CD4-positive, alpha-beta T cell treated with Interleukin-12 subunit alpha and Interleukin-12 subunit beta, for 1 hour (primary cell): ENCODE data around the gene CPN1.

Experiments used
- DNase-seq: peaks from one replicate; pipeline ENCODE4 v3.0.0-alpha.2; 2020

The CPN1 gene

GRCh38 chr10:100075426-100076220, 6.0 kb downstream of the CPN1 start:
- DNase-seq, result no peak

GRCh38 chr10:100072514-100072913, 9.2 kb downstream of the CPN1 start:
- no peak for DNase-seq

DNA sequence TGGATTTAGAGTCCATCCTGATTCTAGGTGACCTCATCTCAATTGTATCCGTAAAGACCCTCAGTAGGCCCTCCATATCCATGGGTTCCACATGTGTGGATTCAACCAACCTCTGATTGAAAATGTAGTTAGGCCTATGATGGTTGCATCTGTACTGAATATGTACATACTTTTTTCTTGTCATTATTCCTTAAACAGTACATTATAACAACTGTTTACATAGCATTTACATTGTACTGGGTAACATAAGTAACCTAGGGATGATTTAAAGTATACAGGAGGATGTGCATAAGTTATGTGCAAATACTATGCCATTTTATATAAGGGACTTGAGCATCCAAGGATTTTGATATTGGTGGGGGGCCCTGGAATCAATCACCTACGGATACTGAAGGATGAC, 10.1 kb downstream of the CPN1 start:
- DNase-seq, result no peak

GRCh38 chr10:100067466-100067865, 14.2 kb downstream of the CPN1 start:
- no peak for DNase-seq

- DNase-seq, result no peak
Measured at GRCh38 chr10:100065084-100065660, 16.5 kb downstream of the CPN1 start.

- DNase-seq, result no peak
Measured at GRCh38 chr10:100061401-100061800, 20.3 kb downstream of the CPN1 start.

DNA sequence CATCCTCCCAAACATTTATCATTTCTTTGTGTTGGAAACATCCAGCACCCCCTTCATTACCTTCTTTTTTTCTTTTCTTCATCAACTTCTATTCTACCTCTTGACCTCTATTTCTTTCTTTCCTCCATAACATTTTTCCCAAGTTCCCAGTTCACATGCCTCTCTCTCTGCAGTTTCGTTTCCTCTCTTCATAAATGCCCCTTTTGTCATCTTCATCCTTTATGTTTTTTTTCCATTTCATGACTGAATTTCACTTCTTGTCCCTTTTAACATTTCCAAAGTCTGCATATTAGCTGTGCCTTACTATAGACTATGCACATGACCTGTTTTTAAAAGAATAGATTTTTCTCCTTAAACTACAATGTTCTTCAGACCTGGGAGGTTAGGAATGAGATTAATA, 23.7 kb downstream of the CPN1 start:
- DNase-seq, result no peak

- no peak for DNase-seq
Measured at GRCh38 chr10:100053686-100054460, 27.8 kb downstream of the CPN1 start.

DNA sequence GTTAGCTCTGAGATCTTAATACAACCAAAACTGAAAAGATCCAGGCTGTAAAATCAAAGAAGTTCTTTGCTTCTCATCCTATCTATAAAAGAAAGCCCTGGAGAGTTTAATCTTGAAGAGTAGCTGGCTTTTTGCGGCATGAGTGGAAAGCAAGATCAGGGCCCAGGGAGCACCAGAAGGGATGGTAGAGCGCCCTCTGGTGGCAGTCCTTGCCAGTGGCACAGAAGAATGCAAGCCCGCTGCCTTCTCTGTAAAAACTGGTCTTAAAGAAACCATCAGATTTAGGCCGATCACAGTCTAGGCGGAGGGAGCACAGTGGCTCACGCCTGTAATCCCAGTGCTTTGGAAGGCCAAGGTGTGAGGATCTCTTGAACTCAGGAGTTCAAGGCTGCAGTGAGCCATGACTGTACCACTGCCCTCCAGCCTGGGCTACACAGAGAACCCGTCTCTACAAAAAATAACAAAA, 35.6 kb downstream of the CPN1 start:
- peak; percentile 71 for DNase-seq

- no peak for DNase-seq
Measured at GRCh38 chr10:100045592-100045991, 36.1 kb downstream of the CPN1 start.

DNA sequence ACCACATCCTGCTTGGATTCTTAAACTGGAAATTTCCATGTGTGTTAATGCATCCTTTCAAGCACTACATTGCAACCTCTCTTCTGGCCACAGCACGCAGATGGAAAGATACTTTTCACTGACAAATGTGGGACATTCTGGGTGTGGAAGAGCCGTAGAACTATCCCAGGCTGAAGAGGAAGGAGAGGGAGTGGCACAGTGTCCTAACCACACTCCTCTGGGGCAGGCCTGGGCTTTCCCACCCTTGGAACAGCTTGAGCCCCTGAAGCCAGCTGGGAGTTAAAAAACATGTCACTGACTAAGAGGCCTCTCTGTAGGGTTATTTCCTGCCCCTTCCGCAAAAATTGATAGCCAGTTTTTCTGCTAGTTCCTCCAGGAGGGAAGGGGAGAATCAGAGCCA, 37.9 kb downstream of the CPN1 start:
- DNase-seq, result no peak

DNA sequence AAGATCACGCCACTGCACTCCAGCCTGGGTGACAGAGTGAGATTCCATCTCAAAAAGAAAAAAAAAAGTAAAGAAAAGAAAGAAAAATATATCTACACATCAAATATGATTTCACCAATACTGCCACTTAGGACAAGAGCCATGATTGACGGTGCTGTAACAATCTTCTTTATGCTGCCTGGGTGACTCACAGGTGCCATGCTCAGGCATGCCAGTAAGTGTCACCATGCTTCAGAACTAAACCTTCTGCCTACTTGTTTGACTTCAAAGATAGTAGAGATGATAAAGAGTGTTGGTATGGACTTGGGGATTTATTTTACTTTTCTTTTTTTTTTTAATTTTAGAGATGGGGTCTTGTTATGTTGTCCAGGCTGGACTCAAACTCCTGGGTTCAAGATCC, 38.3 kb downstream of the CPN1 start:
- DNase-seq, result no peak

DNA sequence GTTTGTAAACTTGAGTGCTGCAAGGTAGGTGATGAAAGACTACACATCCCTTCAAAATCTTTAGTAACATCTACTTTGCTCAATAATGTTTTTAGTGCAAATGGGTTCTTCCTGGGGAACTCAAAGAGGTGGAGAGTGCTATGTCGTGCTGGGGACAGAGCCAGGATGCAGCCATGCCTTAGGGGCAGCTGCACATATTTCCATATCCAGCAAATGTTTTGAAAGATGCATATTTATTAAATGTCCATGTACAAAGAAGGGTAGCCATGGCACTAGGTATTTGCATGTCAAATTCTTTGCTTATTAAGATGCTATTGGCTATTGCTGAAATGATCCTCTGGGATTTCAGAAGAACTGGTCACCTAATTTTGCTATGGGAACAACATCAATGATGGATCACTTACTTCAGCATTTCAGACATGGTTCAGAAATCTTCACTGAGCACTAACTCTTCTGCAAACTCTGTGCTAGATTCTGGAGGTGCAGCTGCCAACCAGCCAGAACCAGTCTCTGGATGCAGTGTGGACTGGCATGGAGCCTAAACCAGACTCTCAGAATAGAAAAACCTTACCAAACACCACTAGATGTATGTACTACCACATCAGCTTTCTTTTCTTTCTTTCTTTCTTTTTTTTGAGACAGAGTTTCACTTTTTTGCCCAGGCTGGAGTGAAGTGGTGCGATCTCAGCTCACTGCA, 40.2 kb downstream of the CPN1 start:
- no peak for DNase-seq

- DNase-seq, result no peak
Measured at GRCh38 chr10:100038561-100039071, 43.1 kb downstream of the CPN1 start.

DNA sequence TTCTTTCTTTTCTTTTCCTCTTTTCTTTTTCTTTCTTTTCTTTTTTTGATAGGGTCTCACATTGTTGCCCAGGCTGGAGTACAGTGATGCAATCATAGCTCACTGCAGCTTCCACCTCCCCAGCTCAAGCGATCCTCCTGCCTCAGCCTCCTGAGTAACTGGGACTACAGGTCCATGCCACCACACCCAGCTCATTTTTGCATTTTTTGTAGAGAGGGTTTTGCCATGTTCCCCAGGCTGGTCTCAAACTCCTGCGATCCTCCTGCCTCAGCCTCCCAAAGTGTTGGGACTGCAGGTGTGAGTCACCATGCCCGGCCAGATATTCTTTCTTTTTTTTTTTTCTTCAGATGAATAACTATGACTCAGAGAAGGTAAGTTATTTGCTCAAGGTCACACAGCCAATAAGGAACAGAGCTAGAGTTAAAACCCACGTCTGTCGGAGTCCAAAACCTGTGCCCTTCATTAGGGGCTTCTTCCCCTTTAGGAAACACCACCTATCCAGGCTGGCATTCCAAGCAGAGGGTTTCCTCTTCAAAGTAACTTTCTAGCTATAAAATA, 43.8 kb downstream of the CPN1 start:
- DNase-seq, result no peak

DNA sequence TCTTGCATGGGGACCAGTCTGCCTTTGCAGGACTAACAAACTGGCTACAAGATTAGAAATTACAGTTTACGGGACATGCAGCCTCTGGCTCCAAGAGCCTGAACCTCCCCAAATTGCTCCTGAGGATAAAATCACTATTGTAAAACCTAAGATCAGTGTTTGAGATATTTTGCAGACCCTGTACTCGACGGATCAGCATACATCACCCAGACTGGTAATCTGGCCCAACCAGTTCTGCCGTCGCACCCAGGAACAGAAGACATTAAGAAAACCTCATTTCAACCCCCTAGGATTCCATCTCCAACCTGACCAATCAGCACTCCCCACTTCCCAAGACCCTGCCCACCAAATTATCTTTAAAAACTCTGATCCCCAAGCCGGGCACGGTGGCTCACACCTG, 44.8 kb downstream of the CPN1 start:
- DNase-seq, result no peak

DNA sequence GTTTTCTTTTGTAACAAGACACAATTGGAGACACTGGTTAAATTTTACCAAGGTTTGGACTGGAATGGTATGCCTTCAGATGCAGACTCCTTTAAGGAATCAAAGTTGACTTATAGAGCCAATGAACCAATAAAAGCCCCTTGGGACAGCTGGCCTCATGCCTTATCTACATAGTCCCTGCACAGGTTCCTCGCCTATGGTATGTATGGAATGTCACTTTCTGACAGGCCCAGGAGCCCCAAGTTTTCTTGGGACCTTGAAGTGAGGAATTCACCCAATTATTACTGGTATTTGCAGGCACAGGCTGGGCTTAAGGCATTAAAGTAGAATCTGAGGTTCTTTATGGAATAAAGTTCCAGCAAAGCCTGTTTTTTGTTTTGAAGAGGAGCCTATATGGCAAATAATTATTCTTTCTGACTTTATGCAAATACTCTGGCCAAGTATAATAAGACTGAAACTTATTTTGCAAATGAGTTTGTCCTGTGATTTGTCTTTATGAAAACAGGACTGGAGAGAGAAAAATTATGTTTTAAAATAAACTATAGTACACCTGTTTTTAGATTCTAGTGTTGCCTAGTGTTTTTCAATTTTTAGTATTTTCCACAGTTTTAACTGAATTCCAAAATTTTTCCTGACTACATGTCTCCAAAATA, 47.8 kb downstream of the CPN1 start:
- DNase-seq, result no peak

DNA sequence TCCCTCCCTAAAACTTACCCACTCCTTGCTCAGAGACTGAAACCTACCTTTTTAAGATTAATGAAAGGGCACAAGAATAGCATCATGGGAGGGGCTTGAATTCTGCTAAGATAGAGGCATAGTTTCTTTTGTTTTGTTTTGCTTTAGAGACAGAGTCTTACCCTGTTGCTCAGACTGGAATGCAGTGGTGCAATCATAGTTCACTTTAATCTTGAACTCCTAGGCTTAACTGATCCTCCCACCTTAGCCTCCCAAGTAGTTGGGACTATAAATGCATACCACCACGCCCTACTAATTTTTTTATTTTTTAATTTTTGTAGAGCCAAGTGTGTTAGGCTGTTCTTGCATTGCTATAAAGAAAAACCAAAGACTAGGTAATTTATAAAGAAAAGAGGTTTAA, 54.3 kb downstream of the CPN1 start:
- no peak for DNase-seq

DNA sequence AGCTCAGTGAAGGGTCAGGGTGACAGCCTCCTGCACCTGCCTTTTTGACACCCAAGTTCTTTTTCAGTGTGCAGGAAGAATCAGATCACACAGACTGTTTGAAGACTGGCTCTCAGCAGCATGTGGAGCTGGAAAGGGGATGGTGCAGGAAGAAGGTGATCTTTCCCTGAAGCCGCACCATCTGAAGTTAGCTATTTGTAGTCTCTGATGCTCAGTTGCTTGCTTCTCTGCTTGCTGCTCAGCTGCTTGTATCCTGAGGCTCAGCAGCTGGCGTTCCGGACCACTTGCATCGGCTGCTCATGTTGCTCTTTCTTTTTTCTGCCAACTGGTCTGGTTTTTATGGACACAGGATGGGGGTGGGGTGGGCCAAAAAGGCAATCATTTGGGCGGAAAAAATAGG, 56.1 kb downstream of the CPN1 start:
- DNase-seq, result no peak

DNA sequence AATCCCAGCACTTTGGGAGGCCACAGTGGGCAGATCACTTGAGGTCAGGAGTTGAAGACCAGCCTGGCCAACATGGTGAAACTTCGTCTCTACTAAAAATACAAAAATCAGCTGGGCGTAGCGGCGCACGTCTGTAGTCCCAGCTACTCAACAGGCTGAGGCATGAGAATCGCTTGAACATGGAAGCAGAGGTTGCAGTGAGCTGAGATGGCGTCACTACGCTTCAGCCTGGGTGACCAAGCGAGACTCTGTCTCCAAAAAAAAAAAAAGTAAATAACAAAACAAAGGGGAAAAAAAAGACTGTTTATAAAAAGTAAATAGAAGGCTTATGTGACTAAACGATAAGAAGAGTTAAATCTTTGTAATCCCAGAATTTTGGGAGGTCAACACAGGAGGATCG, 56.9 kb downstream of the CPN1 start:
- DNase-seq, result no peak

DNA sequence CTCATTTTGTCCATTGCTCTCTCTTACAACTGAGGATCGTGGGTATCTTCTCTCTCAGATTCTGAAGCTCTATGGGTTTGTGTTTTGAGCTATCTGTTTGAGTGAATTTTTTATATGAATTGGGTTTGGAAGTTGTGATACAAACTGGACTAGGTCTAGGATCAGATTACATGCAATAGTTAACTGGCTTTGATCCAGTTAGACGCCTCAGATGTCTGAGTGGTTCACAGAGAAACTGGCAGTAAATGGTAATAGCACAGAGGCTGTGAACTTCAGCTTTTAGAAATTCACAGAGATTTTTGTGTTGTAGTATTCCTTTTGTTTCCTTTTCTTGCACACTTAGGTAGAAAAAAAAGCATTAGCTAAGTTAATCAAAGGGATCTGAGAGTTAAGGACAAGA, 59.3 kb downstream of the CPN1 start:
- no peak for DNase-seq

DNA sequence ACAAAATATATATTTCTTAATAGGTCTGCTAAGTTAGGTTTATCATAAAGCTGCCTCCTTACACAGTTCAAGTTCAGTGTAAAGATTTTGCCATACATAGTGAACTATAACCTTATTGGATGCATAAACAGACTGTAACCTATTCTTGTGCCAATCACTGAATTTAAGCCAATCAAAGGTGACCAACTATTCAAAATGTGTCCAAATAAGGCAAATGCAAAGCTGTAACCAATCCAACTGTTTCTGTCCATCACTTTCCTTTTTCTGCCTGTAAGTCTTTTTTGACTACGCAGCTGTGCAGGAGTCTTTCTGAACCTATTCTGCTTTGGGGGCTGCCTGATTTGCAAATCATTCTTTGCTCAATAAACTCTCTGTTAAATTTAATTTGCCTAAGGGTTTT, 60.3 kb downstream of the CPN1 start:
- no peak for DNase-seq
